GM21717 (cell line): ENCODE results near the gene TLR10.

ENCODE experiments used
- ATAC-seq: cut with Tn5 transposase; IDR thresholded peaks from one replicate; pipeline ENCODE4 v1.9.1; 2021; ENCODE audit warnings: mild to moderate bottlenecking, moderate library complexity; ENCODE audit not compliant: unreplicated experiment

The TLR10 gene

GRCh38 chr4:38733663-38734062, 49.1 kb downstream of the TLR10 start:
- ATAC-seq = no peak

- peak; percentile 86 for ATAC-seq
These were observed 51.8 kb downstream of the TLR10 start for GRCh38 chr4:38730830-38731646.

- no peak for ATAC-seq
These were observed 52.3 kb downstream of the TLR10 start for GRCh38 chr4:38730493-38730829.

GRCh38 chr4:38728631-38729141, 54.1 kb downstream of the TLR10 start:
- ATAC-seq = no peak

- ATAC-seq = no peak
These were observed 58.3 kb downstream of the TLR10 start for GRCh38 chr4:38724475-38724808.

- ATAC-seq = no peak
These were observed 58.9 kb downstream of the TLR10 start for GRCh38 chr4:38723726-38724474.

GRCh38 chr4:38723114-38723513, 59.7 kb downstream of the TLR10 start:
- ATAC-seq = no peak
